GM23338 (cell line): ENCODE measurements around the gene KLF11. TPM values are rescaled to one million over a fixed set of nuclear protein-coding genes. Genes with fewer than 3 reads are reported as not detected.

Experiments used
- ATAC-seq: fragments of 200-7000 bp; cut with Tn5 transposase; 3 replicates; pipeline ENCODE4 v1.9.1; 2020
- DNase-seq: peaks from one replicate; pipeline ENCODE4 v3.0.0-alpha.2; 2015; ENCODE audit warnings: low spot score
- H2AFZ ChIP-seq: fragments of 200-600 bp; sonication (generic); 2 replicates; pipeline ENCODE4 v1.8.0; 2016; ENCODE audit warnings: antibody characterized with exemption, mild to moderate bottlenecking, moderate library complexity
- H3F3A ChIP-seq: fragments of 200-600 bp; sonication (generic); replicated peaks from 2 replicates; pipeline ENCODE4 v1.8.0; 2017; ENCODE audit warnings: antibody characterized with exemption, mixed run types, low read depth
- H3K27ac ChIP-seq: fragments of 200-600 bp; sonication (generic); 2 replicates; pipeline ENCODE4 v1.6.1; 2016; ENCODE audit warnings: low read depth
- H3K27me3 ChIP-seq: fragments of 200-600 bp; sonication (generic); 2 replicates; pipeline ENCODE4 v1.8.0; 2016; ENCODE audit warnings: mild to moderate bottlenecking, mixed run types, moderate library complexity; ENCODE audit not compliant: insufficient read depth
- H3K36me3 ChIP-seq: fragments of 200-600 bp; sonication (generic); 2 replicates; pipeline ENCODE4 v1.8.0; 2016; ENCODE audit warnings: mild to moderate bottlenecking; ENCODE audit not compliant: insufficient read depth
- H3K4me1 ChIP-seq: fragments of 200-600 bp; sonication (generic); 2 replicates; pipeline ENCODE4 v1.8.0; 2016; ENCODE audit warnings: mild to moderate bottlenecking, moderate library complexity; ENCODE audit not compliant: insufficient read depth
- H3K4me2 ChIP-seq: fragments of 200-600 bp; sonication (generic); 2 replicates; pipeline ENCODE4 v1.7.1; 2017; ENCODE audit warnings: mixed run types
- H3K4me3 ChIP-seq: fragments of 200-600 bp; sonication (generic); 2 replicates; pipeline ENCODE4 v1.6.1; 2016; ENCODE audit warnings: mixed run types
- H3K79me2 ChIP-seq: fragments of 200-600 bp; sonication (generic); replicated peaks from 2 replicates; pipeline ENCODE4 v1.8.0; 2017; ENCODE audit warnings: mild to moderate bottlenecking; ENCODE audit not compliant: insufficient read depth
- H3K9me2 ChIP-seq: fragments of 200-600 bp; sonication (generic); 2 replicates; pipeline ENCODE4 v1.8.0; 2017; ENCODE audit not compliant: insufficient read depth
- H4K20me1 ChIP-seq: fragments of 200-600 bp; sonication (generic); replicated peaks from 2 replicates; pipeline ENCODE4 v1.8.0; 2017; ENCODE audit warnings: mild to moderate bottlenecking; ENCODE audit not compliant: insufficient read depth
- H3K27ac Mint-ChIP-seq: 2 replicates; pipeline ENCODE4 v1.8.0; 2020; ENCODE audit warnings: inconsistent platforms, mild to moderate bottlenecking, moderate library complexity, mixed read lengths
- H3K27me3 Mint-ChIP-seq: 3 replicates; pipeline ENCODE4 v1.8.0; 2022; ENCODE audit warnings: low read depth, mild to moderate bottlenecking, moderate library complexity, mixed read lengths, inconsistent platforms; ENCODE audit not compliant: insufficient read depth, poor library complexity
- H3K36me3 Mint-ChIP-seq: 3 replicates; pipeline ENCODE4 v1.8.0; 2021; ENCODE audit warnings: low read depth, mild to moderate bottlenecking, inconsistent platforms, moderate library complexity, mixed read lengths
- H3K4me1 Mint-ChIP-seq: 3 replicates; pipeline ENCODE4 v1.8.0; 2020; ENCODE audit warnings: mild to moderate bottlenecking, inconsistent platforms, mixed read lengths
- H3K4me3 Mint-ChIP-seq: 3 replicates; pipeline ENCODE4 v1.8.0; 2021; ENCODE audit warnings: moderate library complexity, mild to moderate bottlenecking, inconsistent platforms, mixed read lengths
- H3K9me3 Mint-ChIP-seq: 3 replicates; pipeline ENCODE4 v1.8.0; 2020; ENCODE audit warnings: moderate library complexity, mild to moderate bottlenecking, inconsistent platforms, mixed read lengths
- CREB1 ChIP-seq: fragments of 250-450 bp; sonication (Bioruptor Pico); IDR thresholded peaks from 2 replicates; pipeline ENCODE4 v1.5.0; 2020; ENCODE audit warnings: low read depth, mild to moderate bottlenecking, moderate library complexity
- EZH2 ChIP-seq: fragments of 200-600 bp; sonication (generic); IDR thresholded peaks from one replicate; pipeline ENCODE4 v1.8.0; 2017; ENCODE audit warnings: antibody characterized with exemption, mild to moderate bottlenecking, low read depth; ENCODE audit not compliant: unreplicated experiment
- EZH2phosphoT487 ChIP-seq: fragments of 200-600 bp; sonication (generic); IDR thresholded peaks from one replicate; pipeline ENCODE4 v1.8.1; 2018; ENCODE audit warnings: antibody characterized with exemption; ENCODE audit not compliant: unreplicated experiment
- NANOG ChIP-seq: IDR thresholded peaks from 2 replicates; pipeline ENCODE4 v1.6.1; 2016; ENCODE audit warnings: antibody characterized with exemption, borderline replicate concordance
- POLR2AphosphoS5 ChIP-seq: IDR thresholded peaks from 2 replicates; pipeline ENCODE4 v1.6.1; 2016; ENCODE audit warnings: antibody characterized with exemption, low read depth
- STAT1 ChIP-seq: IDR thresholded peaks from one replicate; pipeline ENCODE4 v1.6.1; 2016; ENCODE audit warnings: antibody characterized with exemption; ENCODE audit not compliant: unreplicated experiment
- ZNF331 ChIP-seq: fragments of 250-450 bp; sonication (Bioruptor Pico); IDR thresholded peaks from 2 replicates; pipeline ENCODE4 v1.5.0; 2020; ENCODE audit warnings: low read depth, mild to moderate bottlenecking, moderate library complexity
- polyA plus RNA-seq: library from polyadenylated mRNA; unstranded; fragments of >200 nt; fragmentation: Nextera tagmentation; extraction: Ambion mirVana; gene quantifications from 2 replicates; pipeline ENCODE4 v1.2.1, GENCODE V29; 2016
- total RNA-seq: library from RNA; depleted of rRNA; stranded (reverse); fragments of >200 nt; shearing (Covaris generic); gene quantifications from 2 replicates; pipeline ENCODE4 v1.2.3, GENCODE V29; 2014
- TF ChIP-seq, protein P1 (sequence below): IDR thresholded peaks from 2 replicates; pipeline ENCODE4 v1.6.1; 2016; ENCODE audit warnings: antibody characterized with exemption
- TF ChIP-seq, protein P2 (sequence below), 2 experiments: fragments of 200-600 bp in 1 of 2; sonication (generic) in 1 of 2; conservative IDR thresholded peaks; 2 replicates each; pipeline versions ENCODE4 v1.5.1 to v1.6.1; 2016 to 2017; ENCODE audit warnings: antibody characterized with exemption in 2 of 2, low read depth in 2 of 2, mild to moderate bottlenecking in 2 of 2, moderate library complexity in 1 of 2
- TF ChIP-seq, protein P3 (sequence below): fragments of 250-450 bp; sonication (Bioruptor Pico); IDR thresholded peaks from 2 replicates; pipeline ENCODE4 v1.5.0; 2020; ENCODE audit warnings: mild to moderate bottlenecking, moderate library complexity
- TF ChIP-seq, protein P4 (sequence below): IDR thresholded peaks from one replicate; pipeline ENCODE4 v1.6.1; 2018; ENCODE audit warnings: antibody characterized with exemption; ENCODE audit not compliant: unreplicated experiment

The KLF11 gene
- total and polyA plus RNA-seq, 2 experiments from 2014 or later: 1.4 to 5.6 TPM

DNA sequence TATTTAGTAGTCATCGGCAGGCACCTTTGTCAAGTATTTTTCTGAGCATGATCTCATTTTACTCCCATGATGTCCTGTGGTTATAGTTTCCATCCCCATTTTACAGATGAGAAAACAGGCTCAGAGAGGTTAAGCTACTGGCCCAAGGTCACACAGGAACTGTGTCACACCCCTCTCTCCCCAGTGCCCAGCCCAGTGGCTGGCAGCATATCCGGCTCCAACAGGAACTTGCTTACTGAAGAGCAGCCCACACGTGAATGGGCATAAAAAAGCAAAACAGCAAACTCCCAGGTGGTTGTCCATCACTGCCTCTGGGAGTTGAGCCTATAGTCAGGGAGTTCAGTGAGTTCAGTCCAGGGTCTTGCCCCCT lies 8.3 kb upstream of the KLF11 start:
- Histone ChIP-seq H4K20me1 (no peaks in the 10 kb centered on the region), H3K4me1 (peaks cover under 1% of the 10 kb centered on the region; the same call in 1 of the 2 replicates), H3K9me2 (no peaks in the 10 kb centered on the region), H3F3A (no peaks in the 10 kb centered on the region), H3K4me3 (no peak overlapping the region), H3K27me3 (no peaks in the 10 kb centered on the region), H3K79me2 (no peaks in the 10 kb centered on the region), H2AFZ (no peak overlapping the region), H3K4me2 (no peak overlapping the region), H3K27ac (no peak overlapping the region), H3K36me3 (no peaks in the 10 kb centered on the region)
- no peak for TF ChIP-seq ZNF331 (CRISPR knock-in tag)
- TF ChIP-seq, protein P1, sequence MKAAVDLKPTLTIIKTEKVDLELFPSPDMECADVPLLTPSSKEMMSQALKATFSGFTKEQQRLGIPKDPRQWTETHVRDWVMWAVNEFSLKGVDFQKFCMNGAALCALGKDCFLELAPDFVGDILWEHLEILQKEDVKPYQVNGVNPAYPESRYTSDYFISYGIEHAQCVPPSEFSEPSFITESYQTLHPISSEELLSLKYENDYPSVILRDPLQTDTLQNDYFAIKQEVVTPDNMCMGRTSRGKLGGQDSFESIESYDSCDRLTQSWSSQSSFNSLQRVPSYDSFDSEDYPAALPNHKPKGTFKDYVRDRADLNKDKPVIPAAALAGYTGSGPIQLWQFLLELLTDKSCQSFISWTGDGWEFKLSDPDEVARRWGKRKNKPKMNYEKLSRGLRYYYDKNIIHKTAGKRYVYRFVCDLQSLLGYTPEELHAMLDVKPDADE: no peak
- TF ChIP-seq POLR2AphosphoS5: no peak
- TF ChIP-seq, protein P2, sequence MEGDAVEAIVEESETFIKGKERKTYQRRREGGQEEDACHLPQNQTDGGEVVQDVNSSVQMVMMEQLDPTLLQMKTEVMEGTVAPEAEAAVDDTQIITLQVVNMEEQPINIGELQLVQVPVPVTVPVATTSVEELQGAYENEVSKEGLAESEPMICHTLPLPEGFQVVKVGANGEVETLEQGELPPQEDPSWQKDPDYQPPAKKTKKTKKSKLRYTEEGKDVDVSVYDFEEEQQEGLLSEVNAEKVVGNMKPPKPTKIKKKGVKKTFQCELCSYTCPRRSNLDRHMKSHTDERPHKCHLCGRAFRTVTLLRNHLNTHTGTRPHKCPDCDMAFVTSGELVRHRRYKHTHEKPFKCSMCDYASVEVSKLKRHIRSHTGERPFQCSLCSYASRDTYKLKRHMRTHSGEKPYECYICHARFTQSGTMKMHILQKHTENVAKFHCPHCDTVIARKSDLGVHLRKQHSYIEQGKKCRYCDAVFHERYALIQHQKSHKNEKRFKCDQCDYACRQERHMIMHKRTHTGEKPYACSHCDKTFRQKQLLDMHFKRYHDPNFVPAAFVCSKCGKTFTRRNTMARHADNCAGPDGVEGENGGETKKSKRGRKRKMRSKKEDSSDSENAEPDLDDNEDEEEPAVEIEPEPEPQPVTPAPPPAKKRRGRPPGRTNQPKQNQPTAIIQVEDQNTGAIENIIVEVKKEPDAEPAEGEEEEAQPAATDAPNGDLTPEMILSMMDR (conservative IDR thresholded peaks at IDR 0.05; ENCODE audit: low read depth in 2 of 2): no peak
- TF ChIP-seq CREB1: no peak
- TF ChIP-seq NANOG: no peak
- TF ChIP-seq STAT1: no peak
- TF ChIP-seq EZH2: no peak
- TF ChIP-seq EZH2phosphoT487: no peak
- TF ChIP-seq, protein P3, sequence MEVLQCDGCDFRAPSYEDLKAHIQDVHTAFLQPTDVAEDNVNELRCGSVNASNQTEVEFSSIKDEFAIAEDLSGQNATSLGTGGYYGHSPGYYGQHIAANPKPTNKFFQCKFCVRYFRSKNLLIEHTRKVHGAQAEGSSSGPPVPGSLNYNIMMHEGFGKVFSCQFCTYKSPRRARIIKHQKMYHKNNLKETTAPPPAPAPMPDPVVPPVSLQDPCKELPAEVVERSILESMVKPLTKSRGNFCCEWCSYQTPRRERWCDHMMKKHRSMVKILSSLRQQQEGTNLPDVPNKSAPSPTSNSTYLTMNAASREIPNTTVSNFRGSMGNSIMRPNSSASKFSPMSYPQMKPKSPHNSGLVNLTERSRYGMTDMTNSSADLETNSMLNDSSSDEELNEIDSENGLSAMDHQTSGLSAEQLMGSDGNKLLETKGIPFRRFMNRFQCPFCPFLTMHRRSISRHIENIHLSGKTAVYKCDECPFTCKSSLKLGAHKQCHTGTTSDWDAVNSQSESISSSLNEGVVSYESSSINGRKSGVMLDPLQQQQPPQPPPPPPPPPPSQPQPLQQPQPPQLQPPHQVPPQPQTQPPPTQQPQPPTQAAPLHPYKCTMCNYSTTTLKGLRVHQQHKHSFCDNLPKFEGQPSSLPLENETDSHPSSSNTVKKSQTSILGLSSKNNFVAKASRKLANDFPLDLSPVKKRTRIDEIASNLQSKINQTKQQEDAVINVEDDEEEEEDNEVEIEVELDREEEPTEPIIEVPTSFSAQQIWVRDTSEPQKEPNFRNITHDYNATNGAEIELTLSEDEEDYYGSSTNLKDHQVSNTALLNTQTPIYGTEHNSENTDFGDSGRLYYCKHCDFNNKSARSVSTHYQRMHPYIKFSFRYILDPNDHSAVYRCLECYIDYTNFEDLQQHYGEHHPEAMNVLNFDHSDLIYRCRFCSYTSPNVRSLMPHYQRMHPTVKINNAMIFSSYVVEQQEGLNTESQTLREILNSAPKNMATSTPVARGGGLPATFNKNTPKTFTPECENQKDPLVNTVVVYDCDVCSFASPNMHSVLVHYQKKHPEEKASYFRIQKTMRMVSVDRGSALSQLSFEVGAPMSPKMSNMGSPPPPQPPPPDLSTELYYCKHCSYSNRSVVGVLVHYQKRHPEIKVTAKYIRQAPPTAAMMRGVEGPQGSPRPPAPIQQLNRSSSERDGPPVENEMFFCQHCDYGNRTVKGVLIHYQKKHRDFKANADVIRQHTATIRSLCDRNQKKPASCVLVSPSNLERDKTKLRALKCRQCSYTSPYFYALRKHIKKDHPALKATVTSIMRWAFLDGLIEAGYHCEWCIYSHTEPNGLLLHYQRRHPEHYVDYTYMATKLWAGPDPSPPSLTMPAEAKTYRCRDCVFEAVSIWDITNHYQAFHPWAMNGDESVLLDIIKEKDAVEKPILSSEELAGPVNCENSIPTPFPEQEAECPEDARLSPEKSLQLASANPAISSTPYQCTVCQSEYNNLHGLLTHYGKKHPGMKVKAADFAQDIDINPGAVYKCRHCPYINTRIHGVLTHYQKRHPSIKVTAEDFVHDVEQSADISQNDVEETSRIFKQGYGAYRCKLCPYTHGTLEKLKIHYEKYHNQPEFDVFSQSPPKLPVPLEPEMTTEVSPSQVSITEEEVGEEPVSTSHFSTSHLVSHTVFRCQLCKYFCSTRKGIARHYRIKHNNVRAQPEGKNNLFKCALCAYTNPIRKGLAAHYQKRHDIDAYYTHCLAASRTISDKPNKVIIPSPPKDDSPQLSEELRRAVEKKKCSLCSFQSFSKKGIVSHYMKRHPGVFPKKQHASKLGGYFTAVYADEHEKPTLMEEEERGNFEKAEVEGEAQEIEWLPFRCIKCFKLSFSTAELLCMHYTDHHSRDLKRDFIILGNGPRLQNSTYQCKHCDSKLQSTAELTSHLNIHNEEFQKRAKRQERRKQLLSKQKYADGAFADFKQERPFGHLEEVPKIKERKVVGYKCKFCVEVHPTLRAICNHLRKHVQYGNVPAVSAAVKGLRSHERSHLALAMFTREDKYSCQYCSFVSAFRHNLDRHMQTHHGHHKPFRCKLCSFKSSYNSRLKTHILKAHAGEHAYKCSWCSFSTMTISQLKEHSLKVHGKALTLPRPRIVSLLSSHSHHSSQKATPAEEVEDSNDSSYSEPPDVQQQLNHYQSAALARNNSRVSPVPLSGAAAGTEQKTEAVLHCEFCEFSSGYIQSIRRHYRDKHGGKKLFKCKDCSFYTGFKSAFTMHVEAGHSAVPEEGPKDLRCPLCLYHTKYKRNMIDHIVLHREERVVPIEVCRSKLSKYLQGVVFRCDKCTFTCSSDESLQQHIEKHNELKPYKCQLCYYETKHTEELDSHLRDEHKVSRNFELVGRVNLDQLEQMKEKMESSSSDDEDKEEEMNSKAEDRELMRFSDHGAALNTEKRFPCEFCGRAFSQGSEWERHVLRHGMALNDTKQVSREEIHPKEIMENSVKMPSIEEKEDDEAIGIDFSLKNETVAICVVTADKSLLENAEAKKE (CRISPR knock-in tag): no peak
- TF ChIP-seq, protein P4, sequence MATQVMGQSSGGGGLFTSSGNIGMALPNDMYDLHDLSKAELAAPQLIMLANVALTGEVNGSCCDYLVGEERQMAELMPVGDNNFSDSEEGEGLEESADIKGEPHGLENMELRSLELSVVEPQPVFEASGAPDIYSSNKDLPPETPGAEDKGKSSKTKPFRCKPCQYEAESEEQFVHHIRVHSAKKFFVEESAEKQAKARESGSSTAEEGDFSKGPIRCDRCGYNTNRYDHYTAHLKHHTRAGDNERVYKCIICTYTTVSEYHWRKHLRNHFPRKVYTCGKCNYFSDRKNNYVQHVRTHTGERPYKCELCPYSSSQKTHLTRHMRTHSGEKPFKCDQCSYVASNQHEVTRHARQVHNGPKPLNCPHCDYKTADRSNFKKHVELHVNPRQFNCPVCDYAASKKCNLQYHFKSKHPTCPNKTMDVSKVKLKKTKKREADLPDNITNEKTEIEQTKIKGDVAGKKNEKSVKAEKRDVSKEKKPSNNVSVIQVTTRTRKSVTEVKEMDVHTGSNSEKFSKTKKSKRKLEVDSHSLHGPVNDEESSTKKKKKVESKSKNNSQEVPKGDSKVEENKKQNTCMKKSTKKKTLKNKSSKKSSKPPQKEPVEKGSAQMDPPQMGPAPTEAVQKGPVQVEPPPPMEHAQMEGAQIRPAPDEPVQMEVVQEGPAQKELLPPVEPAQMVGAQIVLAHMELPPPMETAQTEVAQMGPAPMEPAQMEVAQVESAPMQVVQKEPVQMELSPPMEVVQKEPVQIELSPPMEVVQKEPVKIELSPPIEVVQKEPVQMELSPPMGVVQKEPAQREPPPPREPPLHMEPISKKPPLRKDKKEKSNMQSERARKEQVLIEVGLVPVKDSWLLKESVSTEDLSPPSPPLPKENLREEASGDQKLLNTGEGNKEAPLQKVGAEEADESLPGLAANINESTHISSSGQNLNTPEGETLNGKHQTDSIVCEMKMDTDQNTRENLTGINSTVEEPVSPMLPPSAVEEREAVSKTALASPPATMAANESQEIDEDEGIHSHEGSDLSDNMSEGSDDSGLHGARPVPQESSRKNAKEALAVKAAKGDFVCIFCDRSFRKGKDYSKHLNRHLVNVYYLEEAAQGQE: no peak
- Mint-ChIP-seq H3K4me3 (no peak overlapping the region), H3K9me3 (no peaks in the 10 kb centered on the region), H3K4me1 (peaks cover 5% of the 10 kb centered on the region), H3K27me3 (peaks cover 8% of the 10 kb centered on the region), H3K27ac (no peak overlapping the region), H3K36me3 (no peaks in the 10 kb centered on the region)
- DNase-seq: no peak
- ATAC-seq: no peak
